GM12878 (cell line): ENCODE data around the gene DNAJC22. TPM values are rescaled to one million over a fixed set of nuclear protein-coding genes. Genes with fewer than 3 reads are reported as not detected.

Experiments
- ATAC-seq: fragments of 200-7000 bp; cut with Tn5 transposase; 3 replicates; pipeline ENCODE4 v1.9.1; 2020; ENCODE audit warnings: mild to moderate bottlenecking, moderate library complexity
- BruUV-seq: library from RNA; stranded (reverse); fragments of 400-500 nt; replicated peaks from 2 replicates; lab custom pipeline; 2021; lab: Mats Ljungman, UMichigan
- CTCF ChIA-PET: fragments of 300-600 bp; sonication (Branson Sonifier 250); formaldehyde crosslinking; extraction: SDS; loops from one replicate; lab custom pipeline; 2021; ENCODE audit warnings: inconsistent platforms; lab: Yijun Ruan, JAX
- POLR2A ChIA-PET: fragments of 350-600 bp; formaldehyde crosslinking; extraction: SDS; loops from one replicate; lab custom pipeline; 2021; ENCODE audit warnings: inconsistent platforms; lab: Charles Lee
- RAD21 ChIA-PET: fragments of 300-600 bp; sonication (Branson Sonifier 250); formaldehyde crosslinking; loops from one replicate; lab custom pipeline; 2023; ENCODE audit warnings: antibody characterized with exemption; ENCODE audit not compliant: unreplicated experiment; lab: Charles Lee
- SMC1A ChIA-PET: fragments of 300-600 bp; sonication (Branson Sonifier 250); formaldehyde crosslinking; loops from one replicate; lab custom pipeline; 2023; ENCODE audit not compliant: unreplicated experiment, uncharacterized antibody; lab: Charles Lee
- DNase-seq: peaks from one replicate; pipeline ENCODE4 v3.0.0-alpha.2; 2011; ENCODE audit warnings: low read depth, low spot score
- FAIRE-seq: peaks from 3 replicates; lab custom pipeline; 2011; peaks lifted over from hg19 to GRCh38; lab: Jason Lieb, UNC
- H2AFZ ChIP-seq: 2 replicates; pipeline ENCODE4 v1.6.0; 2011; ENCODE audit warnings: low read depth, low read length, control low read depth; ENCODE audit not compliant: control insufficient read depth
- H3K27ac ChIP-seq: 2 replicates; pipeline ENCODE4 v1.5.1; 2011; ENCODE audit warnings: control low read depth; ENCODE audit not compliant: control insufficient read depth, insufficient read depth
- H3K27me3 ChIP-seq, 2 experiments: replicated peaks in 1 of 2; 2 replicates each; pipeline versions ENCODE4 v1.6.0 to v1.6.1; 2011; ENCODE audit warnings: low read length in 1 of 2; ENCODE audit not compliant: control insufficient read depth in 2 of 2, insufficient read depth in 2 of 2
- H3K36me3 ChIP-seq, 2 experiments: 2 replicates each; pipeline ENCODE4 v1.5.1; 2011; ENCODE audit warnings: low read length in 1 of 2; ENCODE audit not compliant: control insufficient read depth in 2 of 2, insufficient read depth in 2 of 2
- H3K4me1 ChIP-seq: 2 replicates; pipeline ENCODE4 v1.6.1; 2011; ENCODE audit warnings: mild to moderate bottlenecking, low read length, moderate library complexity, mixed read lengths; ENCODE audit not compliant: control insufficient read depth, insufficient read depth
- H3K4me2 ChIP-seq: 2 replicates; pipeline ENCODE4 v1.6.0; 2011; ENCODE audit warnings: control low read depth; ENCODE audit not compliant: control insufficient read depth, insufficient read depth
- H3K4me3 ChIP-seq: fragments of 200-600 bp; sonication (generic); 2 replicates; pipeline ENCODE4 v1.5.1; 2016
- H3K79me2 ChIP-seq: 2 replicates; pipeline ENCODE4 v1.6.0; 2011; ENCODE audit warnings: low read length; ENCODE audit not compliant: control insufficient read depth, insufficient read depth
- H3K9ac ChIP-seq: 2 replicates; pipeline ENCODE4 v1.8.0; 2011; ENCODE audit warnings: low read length, control low read depth, mixed read lengths; ENCODE audit not compliant: control insufficient read depth, insufficient read depth
- H3K9me3 ChIP-seq: replicated peaks from 3 replicates; pipeline ENCODE4 v1.5.1; 2011; ENCODE audit warnings: mild to moderate bottlenecking, low read length; ENCODE audit not compliant: control insufficient read depth, insufficient read depth
- H4K20me1 ChIP-seq: 2 replicates; pipeline ENCODE4 v1.6.0; 2011; ENCODE audit not compliant: control insufficient read depth, insufficient read depth
- EED ChIP-seq: sonication (generic); IDR thresholded peaks from 2 replicates; pipeline ENCODE4 v1.6.1; 2016; ENCODE audit warnings: antibody characterized with exemption, low read depth
- FOXM1 ChIP-seq: IDR thresholded peaks from 2 replicates; pipeline ENCODE4 v1.6.1; 2012; ENCODE audit warnings: low read depth, mild to moderate bottlenecking, inconsistent platforms, low read length, moderate library complexity
- RB1 ChIP-seq: fragments of 450-650 bp; formaldehyde crosslinking; IDR thresholded peaks from 2 replicates; pipeline ENCODE4 v1.6.1; 2017; ENCODE audit warnings: mild to moderate bottlenecking, borderline replicate concordance
- RUNX3 ChIP-seq: IDR thresholded peaks from 2 replicates; pipeline ENCODE4 v1.6.1; 2012; ENCODE audit warnings: low read length, inconsistent platforms
- SMAD1 ChIP-seq: fragments of 450-650 bp; IDR thresholded peaks from 2 replicates; pipeline ENCODE4 v1.6.1; 2018; ENCODE audit warnings: mild to moderate bottlenecking, low read depth; ENCODE audit not compliant: partially characterized antibody
- SMARCA5 ChIP-seq: fragments of 450-650 bp; IDR thresholded peaks from 2 replicates; pipeline ENCODE4 v1.6.1; 2017; ENCODE audit warnings: mild to moderate bottlenecking
- SMC3 ChIP-seq: IDR thresholded peaks from 2 replicates; pipeline ENCODE4 v1.6.1; 2011; ENCODE audit warnings: low read length, improper control_type of control experiment, borderline replicate concordance
- YY1 ChIP-seq: IDR thresholded peaks from 2 replicates; pipeline ENCODE4 v1.6.1; 2011; ENCODE audit warnings: low read depth, mild to moderate bottlenecking, low read length
- ZNF384 ChIP-seq: IDR thresholded peaks from 2 replicates; pipeline ENCODE4 v1.6.1; 2012; ENCODE audit warnings: low read depth, mild to moderate bottlenecking, low read length, improper control_type of control experiment, borderline replicate concordance
- WGBS: methylation state at CpG from one replicate; pipeline ENCODE4 v1.1.6; 2016; ENCODE audit warnings: low lambda C conversion rate; ENCODE audit not compliant: insufficient replicate concordance, insufficient coverage; ENCODE audit errors: missing lambda C conversion rate; 5-methylcytosine and 5-hydroxymethylcytosine counted together
- in situ Hi-C: fragments of 300-500 bp; cut with MboI; formaldehyde crosslinking; loops from 9 replicates; pipeline ENCODE4 v1.14.3; 2018; ENCODE audit warnings: mixed read lengths
- intact Hi-C: fragments of 100-400 bp; cut with micrococcal nuclease; formaldehyde crosslinking; loops from one replicate; pipeline ENCODE4 v1.14.2; 2022; ENCODE audit not compliant: unreplicated experiment
- polyA plus RNA-seq, 11 experiments: library from polyadenylated mRNA; depleted of rRNA in 4 of 11; unstranded in 6 of 11; stranded (reverse) in 5 of 11; fragments of >200 nt; fragmentation: Nextera tagmentation in 4 of 11; fragmentation: Illumina TruSeq in 1 of 11; extraction: Ambion mirVana in 4 of 11; extraction: Trizol in 1 of 11; gene quantifications; 1 replicate in 1 of 11; 2 replicates in 10 of 11; pipeline versions ENCODE4 v1.2.1 to v1.2.3, GENCODE V29; 2011 to 2016; ENCODE audit warnings: inconsistent platforms in 2 of 11, missing spikeins in 2 of 11, low read depth in 1 of 11
- total RNA-seq, 4 experiments: library from RNA; depleted of rRNA in 3 of 4; stranded (reverse); fragments of >200 nt in 3 of 4; fragmentation: Illumina TruSeq in 1 of 4; extraction: Trizol in 1 of 4; gene quantifications; 2 replicates each; pipeline versions ENCODE4 v1.2.1 to v1.2.3, GENCODE V29; 2013 to 2021
- TF ChIP-seq, protein P1 (sequence below): fragments of 450-650 bp; formaldehyde crosslinking; IDR thresholded peaks from 2 replicates; pipeline ENCODE4 v1.4.0; 2020; ENCODE audit warnings: mild to moderate bottlenecking, moderate library complexity
- TF ChIP-seq, protein P2 (sequence below), 3 experiments: IDR thresholded peaks in 2 of 3; conservative IDR thresholded peaks in 1 of 3; 2 replicates each; pipeline ENCODE4 v1.5.1; 2011; ENCODE audit warnings: low read depth in 3 of 3, low read length in 3 of 3, mild to moderate bottlenecking in 3 of 3, control low read depth in 2 of 3, moderate library complexity in 2 of 3, inconsistent platforms in 1 of 3, mixed read lengths in 1 of 3; ENCODE audit not compliant: control insufficient read depth in 2 of 3, insufficient read depth in 1 of 3; ENCODE audit errors: extremely low read depth in 1 of 3
- TF ChIP-seq, protein P3 (sequence below): fragments of 450-650 bp; IDR thresholded peaks from 2 replicates; pipeline ENCODE4 v1.6.1; 2017; ENCODE audit warnings: mild to moderate bottlenecking, moderate library complexity

Gene DNAJC22
- total and polyA plus RNA-seq, 10 of the 15 experiments (the other 5 are each of a cell fraction or from before 2014, with no cell fraction given) = 0.06 to 0.61 (median 0.13) TPM; not detected in 3

DNA sequence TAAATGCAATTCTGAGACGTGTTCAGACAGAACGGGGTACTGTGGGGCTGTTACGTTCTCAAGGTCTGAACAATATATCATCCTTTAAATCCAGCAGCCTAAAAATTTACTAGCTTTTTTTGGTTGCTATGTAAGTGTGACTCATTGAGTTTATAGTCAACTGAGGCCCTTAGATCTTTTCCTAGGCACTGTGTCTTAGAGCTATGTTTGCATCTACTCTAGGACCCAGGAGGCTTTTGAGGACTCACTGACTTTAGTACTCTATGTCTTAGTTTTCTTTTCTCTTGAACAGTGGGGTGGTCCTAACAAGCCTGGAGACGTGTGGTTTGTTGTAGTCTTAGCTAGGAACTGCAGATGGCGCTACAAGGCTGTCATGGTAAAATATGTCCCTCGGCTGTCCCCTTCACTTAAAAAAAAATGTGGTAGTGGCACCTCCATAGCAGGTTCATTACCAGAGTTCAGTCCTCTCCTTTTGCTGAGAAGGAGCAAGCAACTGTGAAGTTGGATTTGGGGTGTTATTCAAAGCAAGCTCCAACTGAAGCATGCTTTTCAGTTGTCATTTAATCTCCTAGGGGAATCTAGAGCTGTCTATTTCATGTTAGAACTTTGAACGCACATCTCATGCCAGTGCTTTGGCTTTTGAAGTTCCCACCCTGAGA lies 11.9 kb downstream of the DNAJC22 start:
- SMC1A ChIA-PET = interaction anchor here (0.6 to 25.7 kb wide), 60 partner anchors 8 to 390 kb away, joined by 3 to 740 read pairs (median 5); partner anchors contain the start of genes DNAJC22, KCNH3, PRPF40B and SPATS2
- ATAC-seq = peak; percentile 99
- TF ChIP-seq SMAD1 (no peak), FOXM1 (peak; percentile 43; the same call in 1 of the 2 replicates), SMARCA5 (peak; percentile 36; the same call in 1 of the 2 replicates), RUNX3 (peak; percentile 77), EED (no peak), SMC3 (peak; percentile 94), RB1 (0 out of 2 replicates have a peak, but pooled peaks have one; percentile 47), YY1 (peak; percentile 72; the same call in 1 of the 2 replicates), ZNF384 (peak; percentile 96)
- TF ChIP-seq, protein P1, sequence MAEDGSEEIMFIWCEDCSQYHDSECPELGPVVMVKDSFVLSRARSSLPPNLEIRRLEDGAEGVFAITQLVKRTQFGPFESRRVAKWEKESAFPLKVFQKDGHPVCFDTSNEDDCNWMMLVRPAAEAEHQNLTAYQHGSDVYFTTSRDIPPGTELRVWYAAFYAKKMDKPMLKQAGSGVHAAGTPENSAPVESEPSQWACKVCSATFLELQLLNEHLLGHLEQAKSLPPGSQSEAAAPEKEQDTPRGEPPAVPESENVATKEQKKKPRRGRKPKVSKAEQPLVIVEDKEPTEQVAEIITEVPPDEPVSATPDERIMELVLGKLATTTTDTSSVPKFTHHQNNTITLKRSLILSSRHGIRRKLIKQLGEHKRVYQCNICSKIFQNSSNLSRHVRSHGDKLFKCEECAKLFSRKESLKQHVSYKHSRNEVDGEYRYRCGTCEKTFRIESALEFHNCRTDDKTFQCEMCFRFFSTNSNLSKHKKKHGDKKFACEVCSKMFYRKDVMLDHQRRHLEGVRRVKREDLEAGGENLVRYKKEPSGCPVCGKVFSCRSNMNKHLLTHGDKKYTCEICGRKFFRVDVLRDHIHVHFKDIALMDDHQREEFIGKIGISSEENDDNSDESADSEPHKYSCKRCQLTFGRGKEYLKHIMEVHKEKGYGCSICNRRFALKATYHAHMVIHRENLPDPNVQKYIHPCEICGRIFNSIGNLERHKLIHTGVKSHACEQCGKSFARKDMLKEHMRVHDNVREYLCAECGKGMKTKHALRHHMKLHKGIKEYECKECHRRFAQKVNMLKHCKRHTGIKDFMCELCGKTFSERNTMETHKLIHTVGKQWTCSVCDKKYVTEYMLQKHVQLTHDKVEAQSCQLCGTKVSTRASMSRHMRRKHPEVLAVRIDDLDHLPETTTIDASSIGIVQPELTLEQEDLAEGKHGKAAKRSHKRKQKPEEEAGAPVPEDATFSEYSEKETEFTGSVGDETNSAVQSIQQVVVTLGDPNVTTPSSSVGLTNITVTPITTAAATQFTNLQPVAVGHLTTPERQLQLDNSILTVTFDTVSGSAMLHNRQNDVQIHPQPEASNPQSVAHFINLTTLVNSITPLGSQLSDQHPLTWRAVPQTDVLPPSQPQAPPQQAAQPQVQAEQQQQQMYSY = no peak
- TF ChIP-seq, protein P2, sequence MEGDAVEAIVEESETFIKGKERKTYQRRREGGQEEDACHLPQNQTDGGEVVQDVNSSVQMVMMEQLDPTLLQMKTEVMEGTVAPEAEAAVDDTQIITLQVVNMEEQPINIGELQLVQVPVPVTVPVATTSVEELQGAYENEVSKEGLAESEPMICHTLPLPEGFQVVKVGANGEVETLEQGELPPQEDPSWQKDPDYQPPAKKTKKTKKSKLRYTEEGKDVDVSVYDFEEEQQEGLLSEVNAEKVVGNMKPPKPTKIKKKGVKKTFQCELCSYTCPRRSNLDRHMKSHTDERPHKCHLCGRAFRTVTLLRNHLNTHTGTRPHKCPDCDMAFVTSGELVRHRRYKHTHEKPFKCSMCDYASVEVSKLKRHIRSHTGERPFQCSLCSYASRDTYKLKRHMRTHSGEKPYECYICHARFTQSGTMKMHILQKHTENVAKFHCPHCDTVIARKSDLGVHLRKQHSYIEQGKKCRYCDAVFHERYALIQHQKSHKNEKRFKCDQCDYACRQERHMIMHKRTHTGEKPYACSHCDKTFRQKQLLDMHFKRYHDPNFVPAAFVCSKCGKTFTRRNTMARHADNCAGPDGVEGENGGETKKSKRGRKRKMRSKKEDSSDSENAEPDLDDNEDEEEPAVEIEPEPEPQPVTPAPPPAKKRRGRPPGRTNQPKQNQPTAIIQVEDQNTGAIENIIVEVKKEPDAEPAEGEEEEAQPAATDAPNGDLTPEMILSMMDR (IDR thresholded peaks at IDR 0.05 in 2 of 3, conservative IDR thresholded peaks at IDR 0.05 in 1 of 3; ENCODE audit: control insufficient read depth in 2 of 3, extremely low read depth in 1 of 3, insufficient read depth in 1 of 3, low read depth in 3 of 3, low read length in 3 of 3) = peak; percentile 81 to 91 (median 81)
- TF ChIP-seq, protein P3, sequence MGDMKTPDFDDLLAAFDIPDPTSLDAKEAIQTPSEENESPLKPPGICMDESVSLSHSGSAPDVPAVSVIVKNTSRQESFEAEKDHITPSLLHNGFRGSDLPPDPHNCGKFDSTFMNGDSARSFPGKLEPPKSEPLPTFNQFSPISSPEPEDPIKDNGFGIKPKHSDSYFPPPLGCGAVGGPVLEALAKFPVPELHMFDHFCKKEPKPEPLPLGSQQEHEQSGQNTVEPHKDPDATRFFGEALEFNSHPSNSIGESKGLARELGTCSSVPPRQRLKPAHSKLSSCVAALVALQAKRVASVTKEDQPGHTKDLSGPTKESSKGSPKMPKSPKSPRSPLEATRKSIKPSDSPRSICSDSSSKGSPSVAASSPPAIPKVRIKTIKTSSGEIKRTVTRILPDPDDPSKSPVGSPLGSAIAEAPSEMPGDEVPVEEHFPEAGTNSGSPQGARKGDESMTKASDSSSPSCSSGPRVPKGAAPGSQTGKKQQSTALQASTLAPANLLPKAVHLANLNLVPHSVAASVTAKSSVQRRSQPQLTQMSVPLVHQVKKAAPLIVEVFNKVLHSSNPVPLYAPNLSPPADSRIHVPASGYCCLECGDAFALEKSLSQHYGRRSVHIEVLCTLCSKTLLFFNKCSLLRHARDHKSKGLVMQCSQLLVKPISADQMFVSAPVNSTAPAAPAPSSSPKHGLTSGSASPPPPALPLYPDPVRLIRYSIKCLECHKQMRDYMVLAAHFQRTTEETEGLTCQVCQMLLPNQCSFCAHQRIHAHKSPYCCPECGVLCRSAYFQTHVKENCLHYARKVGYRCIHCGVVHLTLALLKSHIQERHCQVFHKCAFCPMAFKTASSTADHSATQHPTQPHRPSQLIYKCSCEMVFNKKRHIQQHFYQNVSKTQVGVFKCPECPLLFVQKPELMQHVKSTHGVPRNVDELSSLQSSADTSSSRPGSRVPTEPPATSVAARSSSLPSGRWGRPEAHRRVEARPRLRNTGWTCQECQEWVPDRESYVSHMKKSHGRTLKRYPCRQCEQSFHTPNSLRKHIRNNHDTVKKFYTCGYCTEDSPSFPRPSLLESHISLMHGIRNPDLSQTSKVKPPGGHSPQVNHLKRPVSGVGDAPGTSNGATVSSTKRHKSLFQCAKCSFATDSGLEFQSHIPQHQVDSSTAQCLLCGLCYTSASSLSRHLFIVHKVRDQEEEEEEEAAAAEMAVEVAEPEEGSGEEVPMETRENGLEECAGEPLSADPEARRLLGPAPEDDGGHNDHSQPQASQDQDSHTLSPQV = 0 out of 2 replicates have a peak, but pooled peaks have one; percentile 34

More for the DNA sequence above, 11.9 kb downstream of the DNAJC22 start:
- DNase-seq (no peak), FAIRE-seq (peak; percentile 86)
- Histone ChIP-seq H3K4me1 (no peaks in the 10 kb centered on the region), H3K27me3 (no peaks in the 10 kb centered on the region), H3K36me3 (no peaks in the 10 kb centered on the region), H2AFZ (peak overlapping the region; percentile 24), H3K4me2 (no peak overlapping the region), H3K4me3 (no peak overlapping the region), H3K9me3 (no peaks in the 10 kb centered on the region), H3K9ac (no peak overlapping the region), H3K79me2 (no peaks in the 10 kb centered on the region), H3K27ac (no peak overlapping the region), H4K20me1 (no peaks in the 10 kb centered on the region)
- intact Hi-C loops = loop anchor here (1.0 kb wide), 2 partner anchors 156 to 223 kb away; no protein-coding TSS in a partner anchor
- no TSS peak for BruUV-seq
- CTCF ChIA-PET = interaction anchor here (0.6 to 18.7 kb wide), 95 partner anchors 8 to 570 kb away, joined by 3 to 712 read pairs (median 6); partner anchors contain the start of genes DNAJC22, FAM186B, MCRS1 and PRPF40B
- POLR2A ChIA-PET = interaction anchor here (0.6 to 1.6 kb wide), 9 partner anchors 8 to 471 kb away, joined by 3 to 8 read pairs (median 3); partner anchors contain the start of gene SPATS2
- WGBS = 4% methylated on average over 7 of the region's 7 CpGs
- RAD21 ChIA-PET = interaction anchor here (0.6 to 6.6 kb wide), 57 partner anchors 8 to 347 kb away, joined by 3 to 258 read pairs (median 5); partner anchors contain the start of genes DNAJC22, PRPF40B, SPATS2 and TROAP
- in situ Hi-C loops = no loop called here
